ENCODE results near the gene CSNK2A1. TPM values are rescaled to one million over a fixed set of nuclear protein-coding genes. Genes with fewer than 3 reads are reported as not detected.

CSNK2A1 gene
- total and polyA plus RNA-seq, 12 donors, result 18.9 to 192 (median 94.1) TPM

GRCh38 chr20:575230-575629, 31.6 kb upstream of the CSNK2A1 start:
- H3K4me1 ChIP-seq (replicated peaks in 1 of 2), result no peaks in the 10 kb centered on the region

GRCh38 chr20:574297-574942, 30.8 kb upstream of the CSNK2A1 start:
- H3K27ac ChIP-seq, result peak overlapping the region in 1 of 5 donors; percentile 63
- H3K4me3 ChIP-seq, result no peak overlapping the region
- intact Hi-C loops (cut with DNase I), result no loop called here
- H3K27me3 ChIP-seq, result peaks cover 18% of the 10 kb centered on the region
- H3K9me3 ChIP-seq (replicated peaks in 1 of 3), result no peaks in the 10 kb centered on the region
- no peaks in the 10 kb centered on the region for H3K36me3 ChIP-seq (replicated peaks in 1 of 2)
- no peaks in the 10 kb centered on the region for H3K4me1 ChIP-seq (replicated peaks in 1 of 2)
- 68 to 78% (median 72%) methylated on average over 15 of the region's 15 CpGs for WGBS, 4 donors
- peak in 2 of 7 donors; percentile 11 to 31 for DNase-seq
- no peak for TF ChIP-seq CTCF (IDR thresholded peaks at IDR 0.05)
- TF ChIP-seq POLR2A (IDR thresholded peaks at IDR 0.05), result no peak

More at GRCh38 chr20:575230-575629, 31.6 kb upstream of the CSNK2A1 start:
- peaks cover 18% of the 10 kb centered on the region for H3K27me3 ChIP-seq
- no peak overlapping the region for H3K27ac ChIP-seq
- no peak overlapping the region for H3K4me3 ChIP-seq
- TF ChIP-seq POLR2A (IDR thresholded peaks at IDR 0.05) (no peak), CTCF (IDR thresholded peaks at IDR 0.05) (no peak)
- intact Hi-C loops (cut with DNase I), result no loop called here
- no peaks in the 10 kb centered on the region for H3K9me3 ChIP-seq (replicated peaks in 1 of 3)
- WGBS, 4 donors, result 81 to 92% (median 90%) methylated on average over 3 of the region's 3 CpGs
- H3K36me3 ChIP-seq (replicated peaks in 1 of 2), result no peaks in the 10 kb centered on the region
- DNase-seq, result no peak

- Histone ChIP-seq H3K4me1 (replicated peaks in 1 of 2) (no peaks in the 10 kb centered on the region), H3K27ac (no peak overlapping the region), H3K36me3 (replicated peaks in 1 of 2) (no peaks in the 10 kb centered on the region), H3K9me3 (replicated peaks in 1 of 3) (no peaks in the 10 kb centered on the region), H3K27me3 (peaks cover 18% of the 10 kb centered on the region), H3K4me3 (no peak overlapping the region)
- no peak for TF ChIP-seq CTCF (IDR thresholded peaks at IDR 0.05)
- no peak for TF ChIP-seq POLR2A (IDR thresholded peaks at IDR 0.05)
- WGBS, 4 donors, result 58 to 69% (median 63%) methylated on average over 10 to 12 of the region's 12 CpGs
- intact Hi-C loops (cut with DNase I), result no loop called here
- DNase-seq, result no peak
Measured at GRCh38 chr20:573414-574296, 30.1 kb upstream of the CSNK2A1 start.

GRCh38 chr20:572727-573126, 29.1 kb upstream of the CSNK2A1 start:
- Histone ChIP-seq H3K36me3 (replicated peaks in 1 of 2) (no peaks in the 10 kb centered on the region), H3K27me3 (peaks cover 22% of the 10 kb centered on the region), H3K9me3 (replicated peaks in 1 of 3) (no peaks in the 10 kb centered on the region), H3K27ac (peak overlapping the region in 1 of 5 donors; percentile 8), H3K4me1 (replicated peaks in 1 of 2) (no peaks in the 10 kb centered on the region), H3K4me3 (no peak overlapping the region)
- DNase-seq, result no peak
- TF ChIP-seq POLR2A (IDR thresholded peaks at IDR 0.05), result no peak
- no peak for TF ChIP-seq CTCF (IDR thresholded peaks at IDR 0.05)
- intact Hi-C loops (cut with DNase I), result no loop called here
- 62 to 68% (median 68%) methylated on average over 7 of the region's 7 CpGs for WGBS, 4 donors

All from adrenal gland (tissue), 12 donors.